OCI-LY3 (cell line): ENCODE results near the gene NHLH2.

Source experiments
- CTCF ChIP-seq: fragments of 200-600, 300-600 bp; sonication (generic); IDR thresholded peaks from 2 replicates; pipeline ENCODE4 v1.5.1; 2014; ENCODE audit warnings: antibody characterized with exemption, low read length, low read depth
- EZH2phosphoT487 ChIP-seq: fragments of 200-600 bp; shearing (Covaris generic); IDR thresholded peaks from 2 replicates; pipeline ENCODE4 v1.6.1; 2018; ENCODE audit warnings: antibody characterized with exemption, mixed run types, low read depth

GRCh38 chr1:115874497-115874896 lies 33.6 kb upstream of the NHLH2 start:
- TF ChIP-seq CTCF (no peak), EZH2phosphoT487 (no peak)
